T-helper 2 cell (primary cell): Measurements from ENCODE around the gene KIAA0513.
"Not testable (repeated sequence)": the region's sequence is repeated elsewhere in the genome, so short reads cannot be mapped to it uniquely, and the experiment has no call there.

Experiments
- DNase-seq, 5 experiments: peaks; one replicate each; pipeline versions ENCODE4 v3.0.0 to v3.0.0-alpha.2; 2012 to 2022

The KIAA0513 gene

GRCh38 chr16:85051067-85051581 is 23.5 kb downstream of the KIAA0513 start:
- no peak for DNase-seq

- no peak for DNase-seq
Observed at GRCh38 chr16:85051683-85052082, 24.1 kb downstream of the KIAA0513 start.

- no peak for DNase-seq
Observed at GRCh38 chr16:85052536-85052935, 24.9 kb downstream of the KIAA0513 start.

- not testable (repeated sequence) for DNase-seq
Observed at GRCh38 chr16:85054321-85054720, 26.7 kb downstream of the KIAA0513 start.

GRCh38 chr16:85054948-85055492 is 27.4 kb downstream of the KIAA0513 start:
- DNase-seq = no peak

- DNase-seq = peak in 4 of 5 experiments; percentile 35 to 99 (median 66)
Observed at GRCh38 chr16:85055493-85056210, 28.1 kb downstream of the KIAA0513 start.

- DNase-seq = no peak
Observed at GRCh38 chr16:85056211-85056748, 28.7 kb downstream of the KIAA0513 start.

GRCh38 chr16:85057212-85057889 is 29.8 kb downstream of the KIAA0513 start:
- no peak for DNase-seq

- no peak for DNase-seq
Observed at GRCh38 chr16:85057948-85058347, 30.4 kb downstream of the KIAA0513 start.

GRCh38 chr16:85058909-85059308 is 31.3 kb downstream of the KIAA0513 start:
- no peak for DNase-seq

- DNase-seq = no peak
Observed at GRCh38 chr16:85061566-85061965, 34.0 kb downstream of the KIAA0513 start.

- no peak for DNase-seq
Observed at GRCh38 chr16:85062323-85062722, 34.7 kb downstream of the KIAA0513 start.

- no peak for DNase-seq
Observed at GRCh38 chr16:85062845-85063244, 35.2 kb downstream of the KIAA0513 start.

GRCh38 chr16:85064186-85064585 is 36.6 kb downstream of the KIAA0513 start:
- no peak for DNase-seq

- no peak for DNase-seq
Observed at GRCh38 chr16:85065099-85065498, 37.5 kb downstream of the KIAA0513 start.

GRCh38 chr16:85066346-85066885 is 38.8 kb downstream of the KIAA0513 start:
- no peak for DNase-seq

GRCh38 chr16:85067024-85067423 is 39.4 kb downstream of the KIAA0513 start:
- DNase-seq = no peak

- no peak for DNase-seq
Observed at GRCh38 chr16:85067426-85067825, 39.8 kb downstream of the KIAA0513 start.

GRCh38 chr16:85068746-85069145 is 41.2 kb downstream of the KIAA0513 start:
- no peak for DNase-seq

GRCh38 chr16:85069171-85069570 is 41.6 kb downstream of the KIAA0513 start:
- no peak for DNase-seq

- no peak for DNase-seq
Observed at GRCh38 chr16:85072076-85072860, 44.7 kb downstream of the KIAA0513 start.

- no peak for DNase-seq
Observed at GRCh38 chr16:85072947-85073346, 45.4 kb downstream of the KIAA0513 start.
